NCI-H82 (cell line): Measurements from ENCODE around the gene MINAR2.

ENCODE experiments used
- DNase-seq: peaks from one replicate; lab custom pipeline; 2025; lab: John Stamatoyannopoulos, UW

The MINAR2 gene

DNA sequence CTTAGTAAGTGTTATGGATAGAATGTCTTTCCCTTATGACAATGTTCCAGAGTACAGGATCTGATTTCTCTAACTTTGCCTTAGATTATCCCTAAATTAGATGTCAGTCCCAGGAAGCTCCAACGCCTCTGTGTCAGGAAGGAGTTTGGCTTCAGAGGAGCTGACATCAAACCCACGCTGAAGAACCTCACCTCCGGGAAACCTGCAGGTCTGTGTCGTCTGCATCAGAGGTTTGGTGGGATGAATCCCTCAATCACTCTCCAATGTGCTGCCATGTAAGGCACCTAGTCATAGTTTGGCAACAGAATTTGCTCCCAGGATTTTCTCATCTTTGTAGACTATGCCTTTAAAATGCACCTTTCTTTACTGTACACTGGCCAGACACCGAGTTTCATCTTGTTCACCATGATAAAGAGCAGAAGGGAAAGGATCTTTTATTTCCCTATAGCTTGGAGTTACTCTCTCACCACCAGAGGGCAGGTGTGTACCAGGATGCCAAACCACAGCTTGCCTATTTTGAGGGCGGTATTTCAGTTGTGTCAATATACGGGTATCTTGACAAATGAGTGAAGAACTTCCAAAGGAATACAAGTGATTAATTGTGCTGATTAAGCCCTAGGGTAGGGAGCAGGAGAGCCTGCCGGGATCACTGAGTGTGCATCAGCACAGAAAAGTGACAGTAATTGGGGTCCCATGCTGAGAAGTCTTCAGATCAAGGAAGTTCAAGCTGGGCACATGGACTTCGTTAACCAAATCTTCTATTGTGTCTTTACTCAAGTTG, 23.4 kb downstream of the MINAR2 start:
- peak; percentile 71 for DNase-seq

DNA sequence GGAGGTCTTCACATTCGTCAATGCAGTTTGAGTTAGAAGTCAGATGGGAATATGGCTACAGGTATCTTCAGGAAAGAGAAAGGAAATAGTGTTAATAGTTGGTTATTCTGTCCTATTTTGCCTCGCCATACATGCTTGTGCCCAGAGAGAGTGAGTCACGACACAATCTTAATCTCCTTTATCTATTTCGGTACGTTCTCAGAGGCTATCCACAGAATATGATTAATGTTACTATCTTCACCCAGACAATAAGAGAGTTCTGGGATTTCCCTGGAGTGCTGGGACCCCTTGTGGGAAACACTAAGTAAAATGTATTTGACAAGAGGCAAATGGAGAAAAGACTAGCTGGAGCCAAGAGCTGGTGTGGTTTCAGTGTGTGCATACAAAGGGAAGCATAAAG, 25.5 kb downstream of the MINAR2 start:
- no peak for DNase-seq

DNA sequence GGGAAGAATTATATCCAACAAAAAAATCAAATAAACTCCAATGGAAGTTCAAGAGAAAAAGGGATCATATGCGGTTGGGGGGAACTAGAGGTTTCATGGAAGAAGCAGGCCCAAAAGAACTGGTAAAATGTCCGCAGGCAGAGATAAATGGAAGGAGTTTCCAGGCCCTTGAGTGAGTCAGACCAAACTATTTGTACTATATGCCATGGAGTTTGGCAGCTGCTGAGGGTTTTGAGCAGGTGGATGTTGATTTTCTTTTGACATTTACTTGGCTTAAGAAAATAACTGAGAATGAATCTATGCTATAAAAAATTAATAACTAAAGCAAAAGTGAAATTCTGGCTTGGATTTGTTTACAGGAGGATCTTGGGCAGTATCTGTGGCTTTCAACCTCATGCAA, 33.7 kb downstream of the MINAR2 start:
- no peak for DNase-seq

DNA sequence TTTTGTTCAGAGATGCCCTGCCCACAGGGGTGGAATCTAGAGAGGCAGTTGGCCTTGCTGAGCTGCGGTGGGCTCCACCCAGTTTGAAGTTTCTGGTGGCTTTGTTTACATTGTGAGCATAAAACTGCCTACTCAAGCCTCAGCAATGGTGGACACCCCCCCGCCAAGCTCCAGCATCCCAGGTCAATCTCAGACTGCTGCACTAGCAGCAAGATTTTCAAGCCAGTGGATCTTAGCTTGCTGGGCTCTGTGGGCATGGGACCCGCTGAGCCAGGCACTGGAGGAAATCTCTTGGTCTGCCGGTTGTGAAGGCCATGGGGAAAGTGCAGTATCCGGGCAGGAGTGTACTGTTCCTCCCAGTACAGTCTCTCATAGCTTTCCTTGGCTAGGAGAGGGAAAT, 55.5 kb downstream of the MINAR2 start:
- no peak for DNase-seq

DNA sequence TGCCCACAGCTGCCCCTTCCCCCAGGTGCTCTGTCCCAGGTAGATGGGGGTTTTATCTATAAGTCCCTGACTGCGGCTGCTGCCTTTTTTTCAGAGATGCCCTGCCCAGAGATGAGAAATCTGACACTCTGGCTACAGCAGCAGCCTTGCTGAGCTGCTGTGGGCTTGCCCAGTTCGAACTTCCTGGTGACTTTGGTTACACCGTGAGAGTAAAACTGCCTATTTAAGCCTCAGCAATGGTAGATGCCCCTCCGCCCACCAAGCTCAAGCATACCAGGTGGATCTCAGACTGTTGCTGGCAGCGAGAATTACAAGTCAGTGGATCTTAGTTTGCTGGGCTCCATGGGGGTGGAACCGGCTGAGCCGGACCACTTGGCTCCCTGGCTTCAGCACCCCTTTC, 56.8 kb downstream of the MINAR2 start:
- DNase-seq, result no peak

DNA sequence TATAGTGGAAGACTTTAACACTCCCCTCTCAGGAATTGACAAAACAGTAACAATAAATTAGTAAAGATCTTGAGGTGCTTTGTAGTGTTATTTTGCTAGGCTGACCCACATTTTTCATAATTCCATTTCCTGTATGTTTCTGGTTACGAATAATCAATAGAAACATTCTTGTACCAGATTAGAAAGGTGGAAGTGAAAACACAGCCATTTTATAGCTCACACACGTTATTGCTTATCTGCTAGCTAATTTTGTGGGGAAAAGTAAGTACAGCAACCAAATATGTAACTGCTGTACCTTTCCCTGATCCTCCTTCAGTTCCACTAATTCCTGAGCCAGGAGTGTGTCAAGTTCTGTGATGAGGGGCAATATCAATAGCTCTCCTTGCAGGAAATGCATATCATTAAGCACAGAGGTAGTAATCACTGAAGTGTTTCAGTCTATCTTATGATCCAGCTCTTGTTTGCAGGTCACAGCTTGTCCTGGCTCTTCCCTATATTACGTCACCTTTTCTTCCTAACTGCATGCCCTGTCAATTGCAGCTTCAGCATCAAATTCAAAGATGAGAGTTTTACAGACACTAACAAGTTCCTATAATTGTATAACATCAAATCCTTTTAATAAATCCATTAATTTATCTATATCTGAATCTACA, 59.4 kb downstream of the MINAR2 start:
- DNase-seq, result no peak
